NCI-H1436 treated with DMSO at 0.1 percent for 48 hours (cell line): ENCODE measurements around the gene RIC8A.

Experiments
- DNase-seq: peaks from one replicate; lab custom pipeline; 2025; lab: John Stamatoyannopoulos, UW

RIC8A gene

DNA sequence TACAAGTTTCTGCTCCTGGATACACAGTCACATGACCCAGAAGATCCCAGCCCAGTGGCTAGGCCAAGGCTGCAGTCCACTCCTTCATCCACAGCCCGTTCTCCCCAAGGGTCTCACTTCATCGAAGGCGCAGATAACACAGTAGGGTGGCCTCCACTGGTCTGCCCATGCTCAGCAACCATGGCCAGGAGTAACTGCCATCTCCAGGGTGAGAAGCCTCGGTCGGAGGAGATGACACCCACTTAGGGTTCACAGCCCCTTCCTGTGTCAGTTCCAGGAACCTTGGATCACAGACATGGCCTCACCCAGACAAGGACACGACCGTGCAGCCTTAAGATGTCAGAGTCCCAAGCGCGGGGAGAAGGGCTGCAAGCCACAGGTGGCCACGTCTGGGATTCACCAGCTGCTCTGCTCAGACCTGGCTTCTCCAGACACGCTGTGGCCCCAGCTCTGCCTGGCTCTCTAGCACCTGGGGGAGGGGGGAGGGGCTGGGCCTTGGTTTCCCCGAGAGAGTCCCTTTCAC, 2.9 kb upstream of the RIC8A start:
- DNase-seq = no peak

GRCh38 chr11:205221-206001, 2.1 kb upstream of the RIC8A start:
- no peak for DNase-seq

DNA sequence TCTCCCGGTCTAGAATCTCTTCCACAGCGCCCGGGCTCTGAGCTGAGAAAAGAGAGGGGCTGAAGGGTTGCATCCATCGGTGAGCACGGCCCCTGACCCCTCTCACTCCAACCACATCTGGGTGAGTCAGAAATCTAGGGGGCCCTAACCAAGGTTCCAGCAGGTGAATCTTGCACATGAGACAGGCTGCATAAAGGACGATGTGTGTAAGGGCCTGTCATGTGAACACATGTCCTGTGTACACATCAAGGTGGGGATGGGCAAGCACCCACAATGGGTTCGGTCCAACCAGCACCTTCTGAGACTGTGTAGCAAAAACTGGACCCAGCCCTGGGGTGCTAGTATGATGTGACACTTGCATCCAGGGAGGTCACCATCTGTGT, 1.5 kb upstream of the RIC8A start:
- no peak for DNase-seq

GRCh38 chr11:206526-207207, 841 bp upstream of the RIC8A start:
- no peak for DNase-seq

GRCh38 chr11:207863-208180, 314 bp downstream of the RIC8A start:
- no peak for DNase-seq

GRCh38 chr11:208181-208916, 841 bp downstream of the RIC8A start:
- no peak for DNase-seq

DNA sequence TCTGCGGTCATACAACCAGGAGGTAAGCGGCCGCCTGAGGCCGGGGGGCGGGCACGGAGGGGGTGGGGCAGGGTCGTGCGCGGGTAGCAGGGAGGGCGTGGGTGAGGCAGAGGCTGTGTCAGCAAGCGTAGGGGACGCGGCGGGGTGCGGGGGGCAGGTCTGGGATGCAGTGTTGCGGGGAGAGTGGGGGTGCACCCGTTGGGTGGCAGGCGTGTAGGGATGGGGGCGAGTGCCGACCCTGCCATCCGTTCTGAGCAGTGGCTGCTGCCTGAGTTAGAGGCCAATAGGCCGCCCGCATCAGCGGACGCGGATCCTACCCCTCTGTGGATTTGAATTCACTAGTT, 1.4 kb downstream of the RIC8A start:
- DNase-seq = no peak

DNA sequence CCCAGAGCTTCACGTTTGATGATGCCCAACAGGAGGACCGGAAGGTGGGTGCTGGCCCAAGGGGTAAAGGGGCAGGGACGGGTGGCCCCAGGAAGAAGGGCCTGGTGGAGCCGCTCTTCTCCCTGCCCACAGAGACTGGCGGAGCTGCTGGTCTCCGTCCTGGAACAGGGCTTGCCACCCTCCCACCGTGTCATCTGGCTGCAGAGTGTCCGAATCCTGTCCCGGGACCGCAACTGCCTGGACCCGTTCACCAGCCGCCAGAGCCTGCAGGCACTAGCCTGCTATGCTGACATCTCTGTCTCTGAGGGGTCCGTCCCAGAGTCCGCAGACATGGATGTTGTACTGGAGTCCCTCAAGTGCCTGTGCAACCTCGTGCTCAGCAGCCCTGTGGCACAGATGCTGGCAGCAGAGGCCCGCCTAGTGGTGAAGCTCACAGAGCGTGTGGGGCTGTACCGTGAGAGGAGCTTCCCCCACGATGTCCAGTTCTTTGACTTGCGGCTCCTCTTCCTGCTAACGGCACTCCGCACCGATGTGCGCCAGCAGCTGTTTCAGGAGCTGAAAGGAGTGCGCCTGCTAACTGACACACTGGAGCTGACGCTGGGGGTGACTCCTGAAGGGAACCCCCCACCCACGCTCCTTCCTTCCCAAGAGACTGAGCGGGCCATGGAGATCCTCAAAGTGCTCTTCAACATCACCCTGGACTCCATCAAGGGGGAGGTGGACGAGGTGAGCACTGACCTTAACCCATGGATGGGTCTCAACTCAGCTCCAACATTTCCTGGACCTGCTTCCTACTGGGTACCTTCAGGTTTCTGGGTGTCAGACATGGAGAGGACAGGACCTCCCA, 2.0 kb downstream of the RIC8A start:
- DNase-seq = no peak

- no peak for DNase-seq
Observed at GRCh38 chr11:210122-210802, 2.8 kb downstream of the RIC8A start.

DNA sequence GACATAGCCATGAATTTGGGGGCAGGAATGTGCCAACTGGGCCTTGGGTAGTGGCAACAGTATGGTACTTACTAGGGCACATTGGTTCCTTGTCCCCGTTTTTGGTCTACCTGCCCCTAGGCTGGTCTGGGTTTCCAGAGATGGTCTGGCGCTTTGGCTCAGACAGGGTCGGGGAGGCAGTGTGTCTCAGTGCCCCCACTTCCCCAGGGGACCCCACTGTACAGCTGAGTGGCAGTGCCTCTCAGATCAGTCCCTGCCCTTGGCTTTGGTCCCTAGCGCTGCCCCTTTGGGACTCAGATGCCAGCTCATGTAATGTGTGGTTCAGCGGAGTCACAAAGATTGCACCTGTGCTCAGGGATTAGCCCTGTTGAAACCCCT, 3.3 kb downstream of the RIC8A start:
- no peak for DNase-seq

DNA sequence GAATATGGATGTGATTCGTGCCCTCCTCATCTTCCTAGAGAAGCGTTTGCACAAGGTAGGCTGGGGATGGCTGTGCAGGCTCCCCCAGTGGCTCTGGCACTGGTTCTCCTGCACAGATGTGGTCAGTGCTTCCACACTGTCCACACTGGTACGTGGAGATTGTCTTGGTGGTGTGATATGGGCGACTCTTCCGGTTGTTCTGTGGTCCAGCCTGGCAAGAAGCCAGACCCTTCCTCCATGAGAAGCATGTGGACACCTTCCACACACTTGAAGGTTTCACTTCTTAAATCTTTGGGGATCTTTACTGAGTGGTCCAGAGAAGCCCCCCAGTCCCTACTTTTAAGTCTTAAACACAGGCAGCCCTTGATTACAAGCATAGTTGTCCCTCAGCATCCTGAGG, 3.8 kb downstream of the RIC8A start:
- no peak for DNase-seq

DNA sequence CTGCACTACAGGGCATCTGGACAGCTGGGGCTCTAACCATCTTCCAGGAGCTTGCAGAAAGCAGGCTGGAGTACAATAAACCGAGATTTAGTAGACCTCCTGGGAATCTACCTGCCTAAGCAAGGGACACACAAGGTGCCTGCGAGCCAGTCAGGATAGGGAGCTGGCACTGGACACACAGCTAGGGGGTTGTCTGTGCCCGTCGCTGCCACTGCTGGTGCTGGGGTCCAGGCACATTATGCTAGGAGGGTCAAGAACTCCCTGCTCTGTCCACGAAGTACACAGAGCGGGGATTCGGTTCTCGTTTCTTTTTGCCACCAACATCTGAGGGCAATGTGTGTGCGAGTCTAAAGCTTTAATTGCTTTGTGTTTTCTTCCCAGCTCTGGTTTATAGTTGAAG, 4.2 kb downstream of the RIC8A start:
- no peak for DNase-seq

GRCh38 chr11:212150-213100, 4.9 kb downstream of the RIC8A start:
- DNase-seq = no peak

DNA sequence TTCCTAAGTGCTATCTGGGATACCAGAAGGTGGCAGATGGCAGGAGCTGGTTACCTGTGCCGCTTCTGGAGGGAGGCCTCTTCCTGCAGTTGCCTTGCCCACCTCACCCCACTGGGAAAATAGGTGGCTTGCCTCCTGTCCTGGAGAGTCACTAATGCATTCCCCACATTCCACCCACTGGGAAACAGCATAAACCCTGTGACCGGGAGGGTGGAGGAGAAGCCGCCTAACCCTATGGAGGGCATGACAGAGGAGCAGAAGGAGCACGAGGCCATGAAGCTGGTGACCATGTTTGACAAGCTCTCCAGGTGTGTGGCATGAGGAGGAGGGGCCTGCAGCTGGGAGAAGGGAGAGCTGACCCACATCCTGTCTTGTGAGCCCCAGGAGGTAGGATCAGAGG, 5.6 kb downstream of the RIC8A start:
- DNase-seq = no peak

DNA sequence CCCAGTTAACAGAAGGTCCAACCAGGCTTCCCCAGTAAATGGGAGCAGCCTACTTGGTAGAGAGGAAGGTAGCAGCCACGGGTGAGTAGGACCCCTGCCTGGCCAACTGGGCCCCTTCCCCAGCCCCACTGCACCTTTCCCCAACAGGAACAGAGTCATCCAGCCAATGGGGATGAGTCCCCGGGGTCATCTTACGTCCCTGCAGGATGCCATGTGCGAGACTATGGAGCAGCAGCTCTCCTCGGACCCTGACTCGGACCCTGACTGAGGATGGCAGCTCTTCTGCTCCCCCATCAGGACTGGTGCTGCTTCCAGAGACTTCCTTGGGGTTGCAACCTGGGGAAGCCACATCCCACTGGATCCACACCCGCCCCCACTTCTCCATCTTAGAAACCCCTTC, 6.6 kb downstream of the RIC8A start:
- no peak for DNase-seq

DNA sequence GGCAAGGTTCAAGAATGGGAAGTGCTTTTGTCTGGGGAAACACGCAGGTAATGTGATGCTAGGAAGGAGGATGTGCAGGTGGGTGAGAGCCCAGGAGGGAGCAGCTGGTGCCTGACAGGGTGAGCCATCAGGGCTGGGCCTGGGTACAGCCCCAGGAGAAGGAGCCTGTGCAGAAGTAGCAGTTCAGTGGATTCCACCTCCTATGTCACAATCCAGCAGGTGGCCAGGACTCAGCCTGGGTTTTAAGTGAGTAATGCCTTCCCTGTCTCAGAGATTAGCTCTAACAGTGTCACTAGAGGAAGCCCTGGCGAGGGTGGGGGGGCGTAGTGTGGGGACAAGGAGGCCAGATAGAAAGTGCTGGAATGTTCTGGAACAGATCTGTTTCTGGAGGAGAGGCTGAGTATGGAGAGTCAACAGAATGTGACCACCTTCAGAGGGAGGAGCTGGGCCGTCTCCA, 8.1 kb downstream of the RIC8A start:
- no peak for DNase-seq

DNA sequence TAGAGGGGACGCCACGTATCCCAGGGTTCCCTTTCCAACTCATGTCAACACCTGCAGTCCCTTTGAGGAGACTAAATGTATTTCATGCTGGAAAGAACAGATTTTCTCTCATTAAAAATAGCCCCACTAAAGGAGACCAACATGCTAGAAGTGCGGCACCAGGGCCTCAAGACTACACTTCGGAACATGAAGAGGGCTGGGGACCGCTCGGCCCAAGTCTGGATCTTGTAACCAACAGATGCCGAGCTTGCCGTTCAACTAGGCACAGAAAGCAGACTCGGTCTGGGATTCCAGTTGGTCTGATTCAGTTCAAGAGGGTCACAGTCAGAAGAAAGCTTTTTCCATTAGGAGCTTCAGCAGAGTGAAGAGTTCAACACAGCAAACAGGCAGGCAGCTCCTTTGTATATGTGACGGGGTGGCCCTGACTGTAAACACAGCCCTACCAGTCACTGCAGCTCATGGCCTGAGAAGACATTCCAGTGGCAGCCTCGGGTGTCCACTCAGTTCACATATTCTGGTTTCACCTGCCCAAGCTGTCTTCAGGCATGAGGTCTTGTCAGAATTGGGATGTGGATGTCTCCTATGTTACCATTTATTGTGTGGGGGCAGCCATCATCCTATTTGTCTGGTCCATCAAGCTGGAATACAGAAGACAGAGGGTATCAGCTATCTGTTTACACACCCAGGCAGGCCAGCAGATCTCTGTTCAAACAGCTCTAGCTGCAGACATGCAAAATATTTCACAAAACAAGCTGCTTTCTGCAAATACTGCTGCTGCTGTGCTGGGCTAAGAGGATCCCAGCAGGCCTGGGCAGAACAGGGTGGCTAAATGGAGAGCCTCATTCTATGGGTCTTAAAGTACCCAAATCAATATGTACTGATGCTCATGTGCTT, 8.8 kb downstream of the RIC8A start:
- DNase-seq = no peak

DNA sequence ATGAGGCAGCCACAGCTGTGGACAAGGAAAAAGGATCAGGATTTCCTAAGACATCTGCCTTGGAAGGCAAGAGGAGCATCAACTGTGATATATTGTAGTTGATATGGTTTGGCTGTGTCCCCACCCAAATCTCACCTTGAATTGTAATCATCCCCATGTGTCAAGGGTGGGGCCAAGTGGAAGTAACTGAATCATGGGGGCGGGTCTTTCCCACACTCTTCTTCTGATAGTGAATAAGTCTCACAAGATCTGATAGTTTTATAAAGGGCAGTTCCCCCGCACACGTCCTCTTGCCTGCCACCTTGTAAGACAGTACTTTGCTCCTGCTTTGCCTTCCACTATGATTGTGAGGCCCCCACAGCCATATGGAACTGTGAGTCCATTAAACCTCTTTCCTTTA, 10.2 kb downstream of the RIC8A start:
- DNase-seq = no peak

DNA sequence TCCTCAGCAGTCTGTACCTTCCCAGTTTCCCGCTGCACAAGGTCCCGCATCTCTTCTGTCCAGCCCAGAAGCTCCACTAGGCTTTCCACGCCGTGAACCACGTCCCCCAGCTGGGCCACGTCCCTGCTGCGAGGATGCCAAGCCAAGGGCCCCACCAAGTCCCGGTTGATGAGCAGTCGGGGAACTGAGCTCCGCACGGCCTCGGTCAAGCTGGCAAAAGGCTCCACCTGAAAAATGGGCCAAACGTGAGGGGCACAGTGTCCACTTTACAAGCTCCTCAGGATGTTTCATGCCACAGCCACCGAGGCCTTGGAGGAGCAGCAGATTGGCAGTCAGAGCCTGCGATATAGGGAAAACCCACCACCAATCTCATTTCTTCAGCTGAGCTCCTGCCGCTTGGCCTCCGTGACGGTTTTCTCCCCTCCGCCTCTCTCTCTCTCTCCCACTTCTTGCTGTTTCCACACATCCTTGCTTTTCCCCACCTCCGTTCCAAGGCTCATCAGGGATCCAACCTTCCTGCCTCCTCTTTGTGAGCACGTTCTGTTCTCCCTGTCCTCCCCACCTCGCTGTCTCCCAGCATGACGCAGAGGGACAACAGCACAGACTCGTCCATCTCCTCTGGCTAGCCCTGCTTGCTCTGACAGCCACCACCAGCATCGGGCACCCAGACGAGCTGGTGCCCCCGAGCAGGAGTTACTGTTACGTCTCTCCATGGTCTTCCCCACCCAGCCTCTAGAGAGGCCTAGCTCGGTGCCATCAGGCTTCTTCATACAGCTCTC, 11.5 kb downstream of the RIC8A start:
- DNase-seq = no peak
